Glutamatergic neuron (in vitro differentiated cells): Measurements from ENCODE around the gene GLG1. TPM values are rescaled to one million over a fixed set of nuclear protein-coding genes. Genes with fewer than 3 reads are reported as not detected.

Source experiments
- DNase-seq: peaks from one replicate; pipeline ENCODE4 v3.0.0; 2022
- H3K27ac Mint-ChIP-seq: one replicate; pipeline ENCODE4 v1.8.0; 2020; ENCODE audit warnings: mild to moderate bottlenecking, mixed read lengths, inconsistent platforms; ENCODE audit not compliant: unreplicated experiment
- H3K27me3 Mint-ChIP-seq: one replicate; pipeline ENCODE4 v1.8.0; 2020; ENCODE audit warnings: mild to moderate bottlenecking, moderate library complexity, mixed read lengths, inconsistent platforms; ENCODE audit not compliant: unreplicated experiment
- H3K36me3 Mint-ChIP-seq: one replicate; pipeline ENCODE4 v1.8.0; 2020; ENCODE audit warnings: mild to moderate bottlenecking, mixed read lengths, inconsistent platforms; ENCODE audit not compliant: unreplicated experiment
- H3K4me1 Mint-ChIP-seq: one replicate; pipeline ENCODE4 v1.8.0; 2020; ENCODE audit warnings: mild to moderate bottlenecking, low read depth, mixed read lengths, inconsistent platforms; ENCODE audit not compliant: unreplicated experiment
- H3K4me3 Mint-ChIP-seq: one replicate; pipeline ENCODE4 v1.8.0; 2020; ENCODE audit warnings: mild to moderate bottlenecking, mixed read lengths, inconsistent platforms; ENCODE audit not compliant: unreplicated experiment
- H3K9me3 Mint-ChIP-seq: one replicate; pipeline ENCODE4 v1.8.0; 2020; ENCODE audit warnings: mild to moderate bottlenecking, moderate library complexity, mixed read lengths, inconsistent platforms; ENCODE audit not compliant: unreplicated experiment
- total RNA-seq: library from RNA; stranded (reverse); fragmentation: NEBNext Ultra II Directional; extraction: Animal tissue kit (Norgen Biotek cat#: 25700); gene quantifications from one replicate; pipeline ENCODE4 v1.2.1, GENCODE V29; 2021; ENCODE audit not compliant: unreplicated experiment
- TF ChIP-seq, protein P1 (sequence below): fragments of 200-600 bp; sonication (generic); IDR thresholded peaks from one replicate; pipeline ENCODE4 v1.5.0; 2021; ENCODE audit not compliant: partially characterized antibody, unreplicated experiment

GLG1 gene
- total RNA-seq, 1 donor from 2014 or later, result 143 TPM

DNA sequence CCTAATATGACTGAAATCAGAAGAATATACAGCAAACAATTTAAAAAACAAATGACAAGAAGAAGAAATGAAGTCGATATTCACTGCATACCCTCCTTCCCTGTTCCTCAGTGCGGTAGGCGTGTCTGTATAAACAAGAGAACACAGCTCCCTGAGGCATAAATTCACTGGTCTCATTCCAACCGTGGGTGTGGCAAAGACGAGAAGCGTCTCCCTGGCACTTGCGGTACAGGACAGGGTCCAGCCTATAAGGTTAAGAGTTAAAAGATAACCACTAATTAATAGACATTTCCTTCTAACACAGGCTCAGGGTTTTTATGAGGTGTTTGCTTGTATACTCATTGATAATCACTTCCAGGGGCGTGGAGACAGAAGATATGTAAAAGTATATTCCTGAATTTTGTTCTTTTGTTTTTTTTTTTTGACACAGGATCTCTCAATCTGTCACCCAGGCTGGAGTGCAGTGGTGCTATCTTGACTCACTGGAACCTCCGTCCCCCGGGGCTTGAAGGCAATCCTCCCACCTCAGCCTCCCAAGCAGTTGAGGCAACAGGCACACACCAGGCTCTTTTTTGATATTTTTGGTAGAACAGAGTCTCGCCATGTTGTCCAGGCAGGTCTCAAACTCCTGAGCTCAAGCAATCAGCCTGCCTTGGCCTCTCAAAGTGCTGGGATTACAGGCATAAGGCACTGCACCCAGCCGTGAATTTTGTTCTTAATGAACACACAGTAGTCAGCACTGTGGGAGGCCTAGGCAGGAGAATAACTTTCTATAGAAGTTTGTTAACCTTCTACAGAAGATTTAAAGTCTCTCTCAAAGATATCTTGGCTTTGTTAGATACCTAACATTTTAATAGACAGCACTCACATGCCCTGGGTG lies 126.5 kb downstream of the GLG1 start:
- no peak for DNase-seq
- H3K9me3 Mint-ChIP-seq, result peaks cover 2% of the 10 kb centered on the region
- no peaks in the 10 kb centered on the region for H3K36me3 Mint-ChIP-seq
- TF ChIP-seq, protein P1, sequence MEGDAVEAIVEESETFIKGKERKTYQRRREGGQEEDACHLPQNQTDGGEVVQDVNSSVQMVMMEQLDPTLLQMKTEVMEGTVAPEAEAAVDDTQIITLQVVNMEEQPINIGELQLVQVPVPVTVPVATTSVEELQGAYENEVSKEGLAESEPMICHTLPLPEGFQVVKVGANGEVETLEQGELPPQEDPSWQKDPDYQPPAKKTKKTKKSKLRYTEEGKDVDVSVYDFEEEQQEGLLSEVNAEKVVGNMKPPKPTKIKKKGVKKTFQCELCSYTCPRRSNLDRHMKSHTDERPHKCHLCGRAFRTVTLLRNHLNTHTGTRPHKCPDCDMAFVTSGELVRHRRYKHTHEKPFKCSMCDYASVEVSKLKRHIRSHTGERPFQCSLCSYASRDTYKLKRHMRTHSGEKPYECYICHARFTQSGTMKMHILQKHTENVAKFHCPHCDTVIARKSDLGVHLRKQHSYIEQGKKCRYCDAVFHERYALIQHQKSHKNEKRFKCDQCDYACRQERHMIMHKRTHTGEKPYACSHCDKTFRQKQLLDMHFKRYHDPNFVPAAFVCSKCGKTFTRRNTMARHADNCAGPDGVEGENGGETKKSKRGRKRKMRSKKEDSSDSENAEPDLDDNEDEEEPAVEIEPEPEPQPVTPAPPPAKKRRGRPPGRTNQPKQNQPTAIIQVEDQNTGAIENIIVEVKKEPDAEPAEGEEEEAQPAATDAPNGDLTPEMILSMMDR, result no peak
- peaks cover 3% of the 10 kb centered on the region for H3K4me1 Mint-ChIP-seq
- no peak overlapping the region for H3K27ac Mint-ChIP-seq
- no peak overlapping the region for H3K4me3 Mint-ChIP-seq
- no peaks in the 10 kb centered on the region for H3K27me3 Mint-ChIP-seq

DNA sequence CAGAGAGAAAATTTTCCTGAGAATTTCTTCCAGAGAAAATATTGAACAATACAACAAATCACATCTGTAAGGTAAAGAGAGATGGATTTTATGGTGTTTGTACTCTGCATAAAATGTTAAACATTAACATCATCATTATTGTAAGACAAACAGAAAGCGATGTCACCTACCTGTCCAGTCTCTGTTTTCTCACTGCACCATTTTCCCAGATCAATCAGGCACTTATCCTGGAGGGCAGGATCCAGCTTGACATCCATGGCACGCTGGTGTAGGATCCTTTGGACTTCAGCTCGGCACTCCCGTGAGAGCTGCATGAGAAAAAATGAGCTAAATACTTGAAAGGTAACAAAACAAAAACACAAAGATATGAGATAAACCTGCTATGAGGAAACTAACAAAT lies 129.7 kb downstream of the GLG1 start:
- no peaks in the 10 kb centered on the region for H3K36me3 Mint-ChIP-seq
- peaks cover 3% of the 10 kb centered on the region for H3K4me1 Mint-ChIP-seq
- H3K27ac Mint-ChIP-seq, result no peak overlapping the region
- DNase-seq, result no peak
- no peak overlapping the region for H3K4me3 Mint-ChIP-seq
- peaks cover 2% of the 10 kb centered on the region for H3K9me3 Mint-ChIP-seq
- TF ChIP-seq, protein P1, result no peak
- H3K27me3 Mint-ChIP-seq, result no peaks in the 10 kb centered on the region

DNA sequence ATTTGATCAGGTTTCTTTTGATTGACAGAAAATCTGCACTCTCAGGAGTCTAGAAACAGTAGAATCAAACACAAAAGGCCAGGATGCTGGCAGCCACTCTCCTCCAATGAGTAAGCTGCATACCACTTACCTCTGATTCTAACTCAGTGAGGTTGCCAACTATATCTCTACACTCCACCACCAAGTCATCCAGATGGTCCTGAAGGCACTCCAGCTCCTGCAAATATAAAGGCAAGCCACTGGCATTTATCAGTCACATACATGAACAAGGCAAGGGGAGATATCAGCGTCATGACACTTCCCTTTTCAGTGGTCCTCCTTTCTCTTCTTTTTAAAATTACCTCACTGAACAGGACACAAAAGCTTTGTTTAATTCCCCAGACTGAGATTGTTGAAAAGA lies 132.5 kb downstream of the GLG1 start:
- TF ChIP-seq, protein P1, result no peak
- no peak for DNase-seq
- Mint-ChIP-seq H3K36me3 (no peaks in the 10 kb centered on the region), H3K4me3 (no peak overlapping the region), H3K9me3 (peaks cover 2% of the 10 kb centered on the region), H3K27me3 (peaks cover 5% of the 10 kb centered on the region), H3K4me1 (peaks cover 6% of the 10 kb centered on the region), H3K27ac (no peak overlapping the region)

DNA sequence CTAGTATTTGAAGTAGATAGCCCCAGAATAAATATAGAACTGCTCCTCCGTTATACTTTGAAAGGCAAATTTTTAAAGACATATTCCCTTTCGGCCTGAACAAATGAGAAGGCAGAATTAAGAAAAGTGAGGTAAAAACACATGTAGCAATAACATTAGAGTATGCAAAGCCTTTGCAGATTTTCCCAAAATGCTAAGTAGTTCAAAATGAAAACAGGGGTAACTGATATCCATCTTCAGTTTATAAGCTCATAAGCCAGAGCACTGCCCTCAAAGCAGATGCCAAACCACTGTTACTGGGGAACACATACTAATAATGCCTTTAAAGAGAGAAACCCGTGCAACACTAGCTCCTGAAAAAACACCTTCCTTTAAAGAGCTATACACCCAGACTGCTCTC lies 134.4 kb downstream of the GLG1 start:
- no peak for DNase-seq
- Mint-ChIP-seq H3K4me1 (peaks cover 12% of the 10 kb centered on the region), H3K27me3 (peaks cover 5% of the 10 kb centered on the region), H3K36me3 (no peaks in the 10 kb centered on the region), H3K27ac (no peak overlapping the region), H3K4me3 (no peak overlapping the region), H3K9me3 (peaks cover 2% of the 10 kb centered on the region)
- TF ChIP-seq, protein P1, result no peak

DNA sequence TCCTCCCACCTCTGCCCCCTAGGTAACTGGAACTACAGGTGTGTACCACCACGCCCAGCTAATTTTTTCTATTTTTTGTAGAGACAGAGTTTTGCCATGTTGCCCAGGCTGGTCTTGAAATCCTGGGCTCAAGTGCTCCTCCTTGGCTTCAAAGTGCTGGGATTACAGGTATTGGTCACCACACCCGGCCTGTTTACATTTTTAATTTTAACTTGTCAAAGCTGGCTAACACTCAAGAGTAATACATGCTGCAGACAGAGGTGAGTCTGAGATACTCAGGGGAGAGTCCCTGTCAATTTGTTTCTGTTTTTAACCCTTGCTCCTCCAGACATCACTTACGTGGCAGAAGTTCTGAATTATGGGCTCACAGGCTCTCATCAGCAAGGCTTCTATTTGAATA lies 134.9 kb downstream of the GLG1 start:
- H3K4me1 Mint-ChIP-seq, result peaks cover 12% of the 10 kb centered on the region
- peaks cover 2% of the 10 kb centered on the region for H3K9me3 Mint-ChIP-seq
- H3K27me3 Mint-ChIP-seq, result peaks cover 7% of the 10 kb centered on the region
- no peaks in the 10 kb centered on the region for H3K36me3 Mint-ChIP-seq
- no peak overlapping the region for H3K4me3 Mint-ChIP-seq
- TF ChIP-seq, protein P1, result no peak
- peak overlapping the region; percentile 28 for H3K27ac Mint-ChIP-seq
- DNase-seq, result no peak
